ENCODE measurements around the gene MTOR.
A peak's percentile ranks its signal among the peaks of the same experiment; 100 is the strongest.

The MTOR gene

GRCh38 chr1:11059155-11059967 is 203.0 kb downstream of the MTOR start:
- DNase-seq, result peak in 2 of 6 experiments; percentile 40 to 65

GRCh38 chr1:11058595-11059154 is 203.7 kb downstream of the MTOR start:
- no peak for DNase-seq

GRCh38 chr1:11058026-11058425 is 204.3 kb downstream of the MTOR start:
- DNase-seq, result no peak

- no peak for DNase-seq
Observed at GRCh38 chr1:11057477-11057876, 204.9 kb downstream of the MTOR start.

All from stimulated activated naive CD4-positive, alpha-beta T cell (primary cell).